Chondrocyte (in vitro differentiated cells): ENCODE results near the gene CFAP47. TPM values are rescaled to one million over a fixed set of nuclear protein-coding genes. Genes with fewer than 3 reads are reported as not detected.
"Not testable (repeated sequence)": the region's sequence is repeated elsewhere in the genome, so short reads cannot be mapped to it uniquely, and the experiment has no call there.

Source experiments
- DNase-seq: peaks from one replicate; pipeline ENCODE4 v3.0.0; 2021; ENCODE audit warnings: mixed read lengths, low spot score
- H3K27ac Mint-ChIP-seq: one replicate; pipeline ENCODE4 v1.8.0; 2021; ENCODE audit warnings: mild to moderate bottlenecking, moderate library complexity, mixed read lengths; ENCODE audit not compliant: unreplicated experiment
- H3K27me3 Mint-ChIP-seq: 2 replicates; pipeline ENCODE4 v1.8.0; 2021; ENCODE audit warnings: low read depth, mixed read lengths
- H3K36me3 Mint-ChIP-seq: 2 replicates; pipeline ENCODE4 v1.8.0; 2021; ENCODE audit warnings: low read depth, mixed read lengths
- H3K4me1 Mint-ChIP-seq: 2 replicates; pipeline ENCODE4 v1.8.0; 2021; ENCODE audit warnings: low read depth, mild to moderate bottlenecking, mixed read lengths
- H3K4me3 Mint-ChIP-seq: one replicate; pipeline ENCODE4 v1.8.0; 2021; ENCODE audit warnings: mild to moderate bottlenecking, moderate library complexity, mixed read lengths; ENCODE audit not compliant: unreplicated experiment
- H3K9me3 Mint-ChIP-seq: 2 replicates; pipeline ENCODE4 v1.8.0; 2021; ENCODE audit warnings: low read depth, mixed read lengths
- CTCF ChIP-seq: fragments of 200-600 bp; sonication (generic); IDR thresholded peaks from 2 replicates; pipeline ENCODE4 v1.5.0; 2021; ENCODE audit warnings: antibody characterized with exemption, mild to moderate bottlenecking, moderate library complexity
- total RNA-seq: library from RNA; stranded (reverse); gene quantifications from 3 replicates; pipeline ENCODE4 v1.2.1, GENCODE V29; 2021

The CFAP47 gene
- total RNA-seq, 1 donor from 2014 or later = not detected

DNA sequence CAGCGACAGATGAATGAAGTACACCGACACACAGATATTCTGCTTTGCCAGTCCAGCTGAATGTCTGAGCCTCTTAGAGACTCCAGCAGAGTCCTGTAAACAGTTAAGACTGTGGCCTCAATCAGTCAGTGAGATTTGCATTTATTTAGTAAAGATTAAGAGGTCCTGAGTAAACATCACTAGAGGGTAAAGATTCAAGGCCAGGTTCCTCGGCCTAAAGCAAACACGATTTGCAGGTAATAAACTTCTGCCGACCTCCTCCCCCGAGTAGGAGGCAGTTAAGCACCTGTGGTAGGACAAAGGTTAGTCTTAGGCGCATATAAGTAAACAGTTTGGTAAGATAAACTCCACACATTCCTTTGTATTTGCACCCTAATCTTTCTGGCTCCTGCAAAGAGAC is 99.6 kb downstream of the CFAP47 start:
- H3K36me3 Mint-ChIP-seq = no peaks in the 10 kb centered on the region
- H3K4me1 Mint-ChIP-seq = no peaks in the 10 kb centered on the region
- peaks cover 25% of the 10 kb centered on the region for H3K9me3 Mint-ChIP-seq
- H3K27ac Mint-ChIP-seq = no peak overlapping the region
- H3K27me3 Mint-ChIP-seq = no peaks in the 10 kb centered on the region
- no peak for DNase-seq
- H3K4me3 Mint-ChIP-seq = no peak overlapping the region
- no peak for TF ChIP-seq CTCF

- H3K36me3 Mint-ChIP-seq = no peaks in the 10 kb centered on the region
These were observed 116.0 kb downstream of the CFAP47 start for GRCh38 chrX:36035550-36035949.

GRCh38 chrX:36062778-36063177 is 143.2 kb downstream of the CFAP47 start:
- H3K9me3 Mint-ChIP-seq = peaks cover 2% of the 10 kb centered on the region
- DNase-seq = no peak
- H3K4me1 Mint-ChIP-seq = no peaks in the 10 kb centered on the region
- TF ChIP-seq CTCF = no peak
- no peaks in the 10 kb centered on the region for H3K36me3 Mint-ChIP-seq
- H3K27me3 Mint-ChIP-seq = no peaks in the 10 kb centered on the region
- H3K27ac Mint-ChIP-seq = no peak overlapping the region
- no peak overlapping the region for H3K4me3 Mint-ChIP-seq

More at GRCh38 chrX:36035550-36035949, 116.0 kb downstream of the CFAP47 start:
- TF ChIP-seq CTCF = no peak
- no peaks in the 10 kb centered on the region for H3K27me3 Mint-ChIP-seq
- no peak overlapping the region for H3K4me3 Mint-ChIP-seq
- no peak for DNase-seq
- H3K4me1 Mint-ChIP-seq = no peaks in the 10 kb centered on the region
- no peaks in the 10 kb centered on the region for H3K9me3 Mint-ChIP-seq
- H3K27ac Mint-ChIP-seq = no peak overlapping the region

- H3K27me3 Mint-ChIP-seq = no peaks in the 10 kb centered on the region
- no peak overlapping the region for H3K27ac Mint-ChIP-seq
These were observed 151.5 kb downstream of the CFAP47 start for GRCh38 chrX:36071061-36071460.

DNA sequence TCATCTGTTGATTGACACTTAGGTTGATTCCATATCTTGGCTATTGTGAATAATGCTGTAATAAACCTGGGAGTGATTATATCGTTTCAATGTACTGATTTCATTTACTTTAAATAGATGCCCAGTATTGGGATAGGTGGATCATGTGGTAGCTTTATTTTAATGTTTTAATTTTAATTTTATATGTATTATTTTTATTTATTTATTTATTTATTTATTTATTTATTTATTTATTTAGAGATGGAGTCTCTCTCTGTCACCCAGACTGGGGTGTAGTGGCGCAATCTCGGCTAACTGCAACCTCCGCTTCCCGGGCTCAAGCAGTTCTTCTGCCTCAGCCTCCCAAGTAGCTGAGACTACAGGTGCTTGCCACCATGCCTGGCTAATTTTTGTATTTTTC is 155.5 kb downstream of the CFAP47 start:
- H3K27me3 Mint-ChIP-seq, H3K4me3 Mint-ChIP-seq, H3K36me3 Mint-ChIP-seq, H3K4me1 Mint-ChIP-seq, DNase-seq, H3K27ac Mint-ChIP-seq: not testable (repeated sequence)
- peaks cover 15% of the 10 kb centered on the region for H3K9me3 Mint-ChIP-seq

More at GRCh38 chrX:36071061-36071460, 151.5 kb downstream of the CFAP47 start:
- no peak for DNase-seq
- Mint-ChIP-seq H3K4me3 (no peak overlapping the region), H3K36me3 (no peaks in the 10 kb centered on the region), H3K9me3 (peaks cover 7% of the 10 kb centered on the region), H3K4me1 (no peaks in the 10 kb centered on the region)
- TF ChIP-seq CTCF = no peak

GRCh38 chrX:36083256-36083655 is 163.7 kb downstream of the CFAP47 start:
- TF ChIP-seq CTCF = no peak
- no peaks in the 10 kb centered on the region for H3K36me3 Mint-ChIP-seq
- H3K27ac Mint-ChIP-seq = no peak overlapping the region
- no peak overlapping the region for H3K4me3 Mint-ChIP-seq
- no peaks in the 10 kb centered on the region for H3K4me1 Mint-ChIP-seq
- H3K9me3 Mint-ChIP-seq = peaks cover 18% of the 10 kb centered on the region
- DNase-seq = no peak
- no peaks in the 10 kb centered on the region for H3K27me3 Mint-ChIP-seq
